Measurements from ENCODE around the gene TOMM40L. TPM values are rescaled to one million over a fixed set of nuclear protein-coding genes. Genes with fewer than 3 reads are reported as not detected.
"Not testable (repeated sequence)": the region's sequence is repeated elsewhere in the genome, so short reads cannot be mapped to it uniquely, and the experiment has no call there.

Gene TOMM40L
- total RNA-seq, 2 experiments from 2014 or later, result 11.0 to 20.1 TPM

DNA sequence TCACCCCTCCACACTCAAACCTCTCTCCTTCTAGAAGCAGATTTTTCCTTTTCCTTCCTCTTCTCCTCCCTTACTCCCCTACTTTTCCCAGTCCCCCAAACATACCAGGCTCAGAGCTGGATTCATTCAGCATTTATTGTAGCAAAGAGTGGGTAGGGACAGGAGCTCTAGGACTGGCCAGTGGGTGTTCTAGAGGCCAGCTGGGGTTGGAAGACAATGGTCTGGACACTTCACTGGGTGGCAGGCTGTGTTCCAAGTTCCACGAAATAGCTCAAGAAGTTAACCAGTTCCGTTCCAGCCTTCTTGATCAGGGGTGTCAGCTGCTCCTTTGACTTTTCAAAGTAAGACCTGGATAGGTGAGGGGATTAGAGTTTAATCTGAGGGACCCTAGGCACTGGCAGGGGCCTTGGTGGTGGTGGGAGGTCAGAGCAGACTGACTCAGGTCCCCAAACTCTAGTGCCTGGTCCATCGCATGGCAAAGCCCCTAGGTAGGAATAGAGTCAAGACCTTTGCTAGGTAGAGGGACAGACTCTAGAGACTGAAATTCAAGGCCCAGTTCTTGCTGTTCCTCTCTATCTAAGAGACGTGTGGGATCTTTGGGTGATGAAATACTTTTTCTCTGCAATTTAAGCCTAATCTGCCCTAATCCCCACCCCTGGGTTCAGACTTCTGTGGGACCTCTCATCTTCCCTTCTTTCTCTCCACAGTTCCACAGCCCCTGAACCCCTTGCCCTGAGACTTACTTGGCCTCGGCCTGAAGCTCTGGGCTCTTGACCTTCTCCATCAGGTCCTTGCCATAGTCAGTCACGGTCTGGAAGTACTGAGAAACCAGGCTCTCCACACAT, 3.5 kb upstream of the TOMM40L start:
- no peak overlapping the region for H3K4me2 ChIP-seq (ENCODE audit: low read length)
- intact Hi-C loops (cut with micrococcal nuclease; ENCODE audit: unreplicated experiment), result no loop called here
- H4K20me1 ChIP-seq (ENCODE audit: insufficient read depth, low read length), result no peaks in the 10 kb centered on the region
- H3K4me3 ChIP-seq (ENCODE audit: low read depth, low read length, poor library complexity, severe bottlenecking), result no peak overlapping the region
- peaks cover 40% of the 10 kb centered on the region for H3K4me1 ChIP-seq (ENCODE audit: insufficient read depth, low read length, poor library complexity, severe bottlenecking)
- no peak overlapping the region for H2AFZ ChIP-seq (ENCODE audit: low read length)
- ChIA-PET CTCF (ENCODE audit: unreplicated experiment) (interaction anchor here (0.6 to 0.7 kb wide), 3 partner anchors 9 to 83 kb away, joined by 3 to 4 read pairs (median 4); no protein-coding TSS in a partner anchor), POLR2A (interaction anchor here (0.5 to 1.1 kb wide), 4 partner anchors 29 to 163 kb away, joined by 3 read pairs; no protein-coding TSS in a partner anchor)
- TF ChIP-seq, protein P1, sequence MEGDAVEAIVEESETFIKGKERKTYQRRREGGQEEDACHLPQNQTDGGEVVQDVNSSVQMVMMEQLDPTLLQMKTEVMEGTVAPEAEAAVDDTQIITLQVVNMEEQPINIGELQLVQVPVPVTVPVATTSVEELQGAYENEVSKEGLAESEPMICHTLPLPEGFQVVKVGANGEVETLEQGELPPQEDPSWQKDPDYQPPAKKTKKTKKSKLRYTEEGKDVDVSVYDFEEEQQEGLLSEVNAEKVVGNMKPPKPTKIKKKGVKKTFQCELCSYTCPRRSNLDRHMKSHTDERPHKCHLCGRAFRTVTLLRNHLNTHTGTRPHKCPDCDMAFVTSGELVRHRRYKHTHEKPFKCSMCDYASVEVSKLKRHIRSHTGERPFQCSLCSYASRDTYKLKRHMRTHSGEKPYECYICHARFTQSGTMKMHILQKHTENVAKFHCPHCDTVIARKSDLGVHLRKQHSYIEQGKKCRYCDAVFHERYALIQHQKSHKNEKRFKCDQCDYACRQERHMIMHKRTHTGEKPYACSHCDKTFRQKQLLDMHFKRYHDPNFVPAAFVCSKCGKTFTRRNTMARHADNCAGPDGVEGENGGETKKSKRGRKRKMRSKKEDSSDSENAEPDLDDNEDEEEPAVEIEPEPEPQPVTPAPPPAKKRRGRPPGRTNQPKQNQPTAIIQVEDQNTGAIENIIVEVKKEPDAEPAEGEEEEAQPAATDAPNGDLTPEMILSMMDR (conservative IDR thresholded peaks at IDR 0.05; ENCODE audit: low read length), result no peak
- TF ChIP-seq EZH2phosphoT487 (IDR thresholded peaks at IDR 0.05; ENCODE audit: borderline replicate concordance, low read depth, low read length), result no peak
- no peaks in the 10 kb centered on the region for H3K36me3 ChIP-seq (ENCODE audit: insufficient read depth, low read length)
- H3K9me2 ChIP-seq (ENCODE audit: insufficient read depth, low read length), result no peaks in the 10 kb centered on the region
- H3K9me3 ChIP-seq (ENCODE audit: low read length), result no peaks in the 10 kb centered on the region
- H3K27ac ChIP-seq (ENCODE audit: low read depth, low read length, poor library complexity, severe bottlenecking), result no peak overlapping the region
- no TSS peak for BruUV-seq (replicated peaks)
- no peaks in the 10 kb centered on the region for H3K79me2 ChIP-seq (ENCODE audit: insufficient read depth, low read depth, low read length)
- DNase-seq (ENCODE audit: low spot score), result no peak

DNA sequence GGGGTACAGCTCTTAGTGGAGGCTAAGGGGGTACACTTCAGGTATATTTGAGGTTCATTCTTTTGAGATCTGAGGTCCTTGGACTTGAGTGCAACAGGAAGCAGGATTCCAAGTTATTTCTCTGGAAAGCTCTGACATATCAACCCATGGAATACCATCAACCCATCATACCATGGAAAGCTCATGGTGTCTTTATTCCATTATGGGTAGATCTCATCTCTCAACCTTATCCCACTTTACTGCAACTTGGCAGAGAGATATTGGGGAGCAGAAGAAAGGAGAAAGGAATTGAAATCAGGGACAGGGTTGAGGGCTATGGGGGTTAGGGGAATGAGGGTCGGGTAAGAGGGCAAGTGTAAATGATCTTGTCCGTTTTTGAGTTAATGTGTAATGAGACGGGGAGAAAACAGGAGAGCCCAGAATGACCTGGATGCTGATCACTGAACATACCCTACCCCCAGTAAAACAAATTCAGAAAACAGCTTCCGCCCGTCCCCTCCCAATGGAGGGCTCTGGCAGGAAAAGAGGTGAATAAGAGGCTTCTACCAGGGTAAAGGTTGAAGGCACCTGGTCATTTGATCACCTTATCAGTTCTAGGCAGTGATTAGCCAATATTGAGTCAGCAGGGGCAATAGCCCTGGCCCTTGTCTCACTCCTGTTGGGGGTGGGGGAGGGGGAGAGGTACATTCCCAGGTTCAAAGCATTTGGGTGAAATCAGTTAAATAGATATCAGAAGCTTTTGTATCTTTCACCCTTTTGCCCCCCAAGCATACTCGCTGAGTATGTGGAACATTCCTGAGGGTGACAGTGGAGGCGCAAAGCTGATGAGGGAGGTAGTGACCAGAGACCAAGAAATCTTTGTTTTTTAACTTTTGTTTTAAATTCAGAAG, 1.8 kb upstream of the TOMM40L start:
- TF ChIP-seq, protein P1 (conservative IDR thresholded peaks at IDR 0.05; ENCODE audit: low read length), result no peak
- TF ChIP-seq EZH2phosphoT487 (IDR thresholded peaks at IDR 0.05; ENCODE audit: borderline replicate concordance, low read depth, low read length), result no peak
- H2AFZ ChIP-seq (ENCODE audit: low read length), result no peak overlapping the region
- no peaks in the 10 kb centered on the region for H3K9me3 ChIP-seq (ENCODE audit: low read length)
- ChIA-PET POLR2A (interaction anchor here (0.6 to 1.6 kb wide), 3 partner anchors 11 to 71 kb away, joined by 3 to 9 read pairs (median 4); no protein-coding TSS in a partner anchor), CTCF (ENCODE audit: unreplicated experiment) (interaction anchor here (0.6 kb wide), 1 partner anchor 58 kb away, joined by 3 read pairs; no protein-coding TSS in a partner anchor)
- no TSS peak for BruUV-seq (replicated peaks)
- no peak overlapping the region for H3K4me2 ChIP-seq (ENCODE audit: low read length)
- intact Hi-C loops (cut with micrococcal nuclease; ENCODE audit: unreplicated experiment), result no loop called here
- H3K27ac ChIP-seq (ENCODE audit: low read depth, low read length, poor library complexity, severe bottlenecking), result no peak overlapping the region
- no peak for DNase-seq (ENCODE audit: low spot score)
- H3K4me1 ChIP-seq (ENCODE audit: insufficient read depth, low read length, poor library complexity, severe bottlenecking), result peaks cover 30% of the 10 kb centered on the region
- H3K36me3 ChIP-seq (ENCODE audit: insufficient read depth, low read length), result peaks cover 14% of the 10 kb centered on the region
- no peak overlapping the region for H3K4me3 ChIP-seq (ENCODE audit: low read depth, low read length, poor library complexity, severe bottlenecking)
- H3K9me2 ChIP-seq (ENCODE audit: insufficient read depth, low read length), result no peaks in the 10 kb centered on the region
- no peaks in the 10 kb centered on the region for H3K79me2 ChIP-seq (ENCODE audit: insufficient read depth, low read depth, low read length)
- H4K20me1 ChIP-seq (ENCODE audit: insufficient read depth, low read length), result no peaks in the 10 kb centered on the region

DNA sequence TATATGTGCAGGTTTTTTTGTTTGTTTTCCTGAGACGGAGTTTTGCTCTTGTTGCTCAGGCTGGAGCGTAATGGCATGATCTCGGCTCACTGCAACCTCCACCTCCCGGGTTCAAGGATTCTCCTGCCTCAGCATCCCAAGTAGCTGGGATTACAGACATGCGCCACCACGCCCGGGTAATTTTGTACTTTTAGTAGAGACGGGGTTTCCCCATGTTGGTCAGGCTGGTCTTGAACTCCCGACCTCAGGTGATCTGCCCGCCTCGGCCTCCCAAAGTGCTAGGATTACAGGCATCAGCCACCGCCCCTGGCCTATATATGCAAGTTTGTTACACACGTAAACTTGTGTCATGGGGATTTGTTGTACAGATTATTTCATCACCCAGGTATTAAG, 1.2 kb upstream of the TOMM40L start:
- H3K9me2 ChIP-seq (ENCODE audit: insufficient read depth, low read length); H3K4me3 ChIP-seq (ENCODE audit: low read depth, low read length, poor library complexity, severe bottlenecking); H2AFZ ChIP-seq (ENCODE audit: low read length); H3K27ac ChIP-seq (ENCODE audit: low read depth, low read length, poor library complexity, severe bottlenecking); H4K20me1 ChIP-seq (ENCODE audit: insufficient read depth, low read length); H3K9me3 ChIP-seq (ENCODE audit: low read length); BruUV-seq (replicated peaks); DNase-seq (ENCODE audit: low spot score); H3K79me2 ChIP-seq (ENCODE audit: insufficient read depth, low read depth, low read length); H3K4me2 ChIP-seq (ENCODE audit: low read length): not testable (repeated sequence)
- CTCF ChIA-PET (ENCODE audit: unreplicated experiment), result interaction anchor here (1.9 kb wide), 1 partner anchor 23 kb away, joined by 12 read pairs; the partner anchor contains the start of gene NDUFS2
- POLR2A ChIA-PET, result interaction anchor here (1.2 to 1.6 kb wide), 2 partner anchors 13 to 59 kb away, joined by 4 to 9 read pairs; partner anchors contain the start of gene PPOX
- intact Hi-C loops (cut with micrococcal nuclease; ENCODE audit: unreplicated experiment), result loop anchor here (1.0 kb wide), 3 partner anchors 14 to 47 kb away; partner anchors contain the start of gene B4GALT3
- Histone ChIP-seq H3K4me1 (ENCODE audit: insufficient read depth, low read length, poor library complexity, severe bottlenecking) (peaks cover 24% of the 10 kb centered on the region), H3K36me3 (ENCODE audit: insufficient read depth, low read length) (peaks cover 20% of the 10 kb centered on the region)
